Stimulated activated naive CD8-positive, alpha-beta T cell treated with anti-CD3 and anti-CD28 coated beads, Interleukin-15, amount 100 ng/mL, for 72 hours (primary cell): ENCODE data around the gene ZNF879.

Experiments used
- ATAC-seq: fragments of 150-1000 bp; cut with Tn5 transposase; 2 replicates; pipeline ENCODE4 v1.10.0; 2021; ENCODE audit warnings: mild to moderate bottlenecking, moderate library complexity
- DNase-seq, 2 donors: peaks; one replicate each; pipeline ENCODE4 v3.0.0; 2021 to 2022
- H3K27ac Mint-ChIP-seq, 2 donors: one replicate each; pipeline ENCODE4 v1.8.0; 2022; ENCODE audit warnings: mild to moderate bottlenecking in 2 of 2, mixed read lengths in 2 of 2, moderate library complexity in 2 of 2
- H3K27me3 Mint-ChIP-seq: one replicate; pipeline ENCODE4 v1.8.0; 2022; ENCODE audit warnings: mixed read lengths
- H3K4me1 Mint-ChIP-seq: one replicate; pipeline ENCODE4 v1.8.0; 2022; ENCODE audit warnings: mild to moderate bottlenecking, mixed read lengths
- H3K4me3 Mint-ChIP-seq, 2 donors: one replicate each; pipeline ENCODE4 v1.8.0; 2022; ENCODE audit warnings: mild to moderate bottlenecking in 2 of 2, mixed read lengths in 2 of 2, moderate library complexity in 1 of 2
- H3K9me3 Mint-ChIP-seq, 2 donors: one replicate each; pipeline ENCODE4 v1.8.0; 2022; ENCODE audit warnings: mixed read lengths in 2 of 2

ZNF879 gene

GRCh38 chr5:179061025-179061424 lies 37.4 kb downstream of the ZNF879 start:
- Mint-ChIP-seq H3K9me3 (peaks cover 25 to 59% of the 10 kb centered on the region in 2 donors), H3K4me3 (peak overlapping the region; percentile 89 to 95), H3K27ac (peak overlapping the region in 1 of 2 donors; percentile 61), H3K4me1 (peaks cover 23% of the 10 kb centered on the region), H3K27me3 (no peaks in the 10 kb centered on the region)
- DNase-seq (peak in 1 of 2 donors; percentile 10), ATAC-seq (no peak)

GRCh38 chr5:179065703-179066102 lies 42.1 kb downstream of the ZNF879 start:
- ATAC-seq (no peak), DNase-seq (no peak)
- peaks cover 14% of the 10 kb centered on the region for H3K4me1 Mint-ChIP-seq
- H3K27me3 Mint-ChIP-seq, result no peaks in the 10 kb centered on the region
- H3K27ac Mint-ChIP-seq, result no peak overlapping the region
- peaks cover 34 to 77% of the 10 kb centered on the region in 2 donors for H3K9me3 Mint-ChIP-seq
- no peak overlapping the region for H3K4me3 Mint-ChIP-seq

GRCh38 chr5:179079165-179079987 lies 55.8 kb downstream of the ZNF879 start:
- Mint-ChIP-seq H3K27me3 (no peaks in the 10 kb centered on the region), H3K9me3 (peaks cover 62% of the 10 kb centered on the region in 2 donors), H3K27ac (no peak overlapping the region), H3K4me1 (no peaks in the 10 kb centered on the region), H3K4me3 (no peak overlapping the region)
- ATAC-seq (no peak), DNase-seq (no peak)

GRCh38 chr5:179080724-179081123 lies 57.1 kb downstream of the ZNF879 start:
- no peaks in the 10 kb centered on the region for H3K27me3 Mint-ChIP-seq
- no peak overlapping the region for H3K27ac Mint-ChIP-seq
- no peak overlapping the region for H3K4me3 Mint-ChIP-seq
- no peak for ATAC-seq
- H3K4me1 Mint-ChIP-seq, result no peaks in the 10 kb centered on the region
- H3K9me3 Mint-ChIP-seq, result peaks cover 62 to 65% of the 10 kb centered on the region in 2 donors
- no peak for DNase-seq
